Prostate gland (tissue), 2 donors: Measurements from ENCODE around the gene DGKE.

Experiments used
- CTCF ChIP-seq, 4 experiments: fragments of 200-600 bp in 2 of 4; fragments of 450-650 bp in 2 of 4; sonication (generic) in 2 of 4; IDR thresholded peaks; 1 replicate in 3 of 4; 2 replicates in 1 of 4; pipeline ENCODE4 v1.5.1; 2016 to 2019; ENCODE audit warnings: antibody characterized with exemption in 4 of 4, mild to moderate bottlenecking in 2 of 4, moderate library complexity in 2 of 4
- POLR2A ChIP-seq: fragments of 450-650 bp; IDR thresholded peaks from one replicate; pipeline ENCODE4 v1.6.1; 2016; ENCODE audit warnings: antibody characterized with exemption, mild to moderate bottlenecking
- POLR2AphosphoS5 ChIP-seq: sonication (generic); formaldehyde crosslinking; IDR thresholded peaks from one replicate; pipeline ENCODE4 v1.6.1; 2017; ENCODE audit warnings: antibody characterized with exemption

GRCh38 chr17:56884483-56885311, 50.7 kb downstream of the DGKE start:
- TF ChIP-seq CTCF (IDR thresholded peaks at IDR 0.05) (no peak), POLR2A (no peak), POLR2AphosphoS5 (no peak)
